Thyroid gland (tissue), 4 donors: ENCODE data around the gene ZIC5.

Experiments
- POLR2A ChIP-seq, 2 donors: fragments of 450-650 bp; IDR thresholded peaks; one replicate each; pipeline ENCODE4 v1.6.1; 2017; ENCODE audit warnings: antibody characterized with exemption in 2 of 2, mild to moderate bottlenecking in 2 of 2, moderate library complexity in 1 of 2
- TF ChIP-seq, protein P1 (sequence below), 6 experiments: fragments of 200-600 bp in 3 of 6; fragments of 450-650 bp in 3 of 6; sonication (generic) in 3 of 6; IDR thresholded peaks; one replicate each; pipeline ENCODE4 v1.5.1; 2016 to 2019; ENCODE audit warnings: antibody characterized with exemption in 6 of 6, mild to moderate bottlenecking in 2 of 6, inconsistent platforms in 1 of 6, moderate library complexity in 1 of 6

- TF ChIP-seq, protein P1, sequence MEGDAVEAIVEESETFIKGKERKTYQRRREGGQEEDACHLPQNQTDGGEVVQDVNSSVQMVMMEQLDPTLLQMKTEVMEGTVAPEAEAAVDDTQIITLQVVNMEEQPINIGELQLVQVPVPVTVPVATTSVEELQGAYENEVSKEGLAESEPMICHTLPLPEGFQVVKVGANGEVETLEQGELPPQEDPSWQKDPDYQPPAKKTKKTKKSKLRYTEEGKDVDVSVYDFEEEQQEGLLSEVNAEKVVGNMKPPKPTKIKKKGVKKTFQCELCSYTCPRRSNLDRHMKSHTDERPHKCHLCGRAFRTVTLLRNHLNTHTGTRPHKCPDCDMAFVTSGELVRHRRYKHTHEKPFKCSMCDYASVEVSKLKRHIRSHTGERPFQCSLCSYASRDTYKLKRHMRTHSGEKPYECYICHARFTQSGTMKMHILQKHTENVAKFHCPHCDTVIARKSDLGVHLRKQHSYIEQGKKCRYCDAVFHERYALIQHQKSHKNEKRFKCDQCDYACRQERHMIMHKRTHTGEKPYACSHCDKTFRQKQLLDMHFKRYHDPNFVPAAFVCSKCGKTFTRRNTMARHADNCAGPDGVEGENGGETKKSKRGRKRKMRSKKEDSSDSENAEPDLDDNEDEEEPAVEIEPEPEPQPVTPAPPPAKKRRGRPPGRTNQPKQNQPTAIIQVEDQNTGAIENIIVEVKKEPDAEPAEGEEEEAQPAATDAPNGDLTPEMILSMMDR (IDR thresholded peaks at IDR 0.05), result no peak
- no peak for TF ChIP-seq POLR2A (IDR thresholded peaks at IDR 0.05)
Measured at GRCh38 chr13:99969919-99970650, 1.5 kb downstream of the ZIC5 start.
